Neural progenitor cell (in vitro differentiated cells): ENCODE data around the gene HINT3. TPM values are rescaled to one million over a fixed set of nuclear protein-coding genes. Genes with fewer than 3 reads are reported as not detected.

Experiments
- DNase-seq: peaks from one replicate; pipeline ENCODE4 v3.0.0-alpha.2; 2016; ENCODE audit warnings: low spot score
- H2AFZ ChIP-seq: fragments of 200-600 bp; sonication (generic); replicated peaks from 2 replicates; pipeline ENCODE4 v1.6.1; 2016; ENCODE audit warnings: antibody characterized with exemption
- H3F3A ChIP-seq: fragments of 200-600 bp; sonication (generic); 2 replicates; pipeline ENCODE4 v1.6.1; 2016; ENCODE audit warnings: antibody characterized with exemption, low read depth
- H3K27ac ChIP-seq: fragments of 200-600 bp; sonication (generic); 2 replicates; pipeline ENCODE4 v1.5.1; 2016; ENCODE audit warnings: mild to moderate bottlenecking
- H3K27me3 ChIP-seq: fragments of 200-600 bp; sonication (generic); 2 replicates; pipeline ENCODE4 v1.6.1; 2016; ENCODE audit warnings: mild to moderate bottlenecking, moderate library complexity
- H3K36me3 ChIP-seq: fragments of 200-600 bp; sonication (generic); 2 replicates; pipeline ENCODE4 v1.5.1; 2016
- H3K4me1 ChIP-seq: fragments of 200-600 bp; sonication (generic); 2 replicates; pipeline ENCODE4 v1.6.1; 2016; ENCODE audit warnings: mixed run types
- H3K4me2 ChIP-seq: fragments of 200-600 bp; sonication (generic); 2 replicates; pipeline ENCODE4 v1.6.1; 2016
- H3K4me3 ChIP-seq: fragments of 200-600 bp; sonication (generic); 2 replicates; pipeline ENCODE4 v1.5.1; 2016
- H3K79me2 ChIP-seq: fragments of 200-600 bp; sonication (generic); 2 replicates; pipeline ENCODE4 v1.6.1; 2016; ENCODE audit warnings: low read depth
- H3K9ac ChIP-seq: fragments of 200-600 bp; sonication (generic); 2 replicates; pipeline ENCODE4 v1.6.1; 2016
- H3K9me3 ChIP-seq: fragments of 200-600 bp; sonication (generic); 2 replicates; pipeline ENCODE4 v1.5.1; 2016; ENCODE audit warnings: low read depth
- H4K20me1 ChIP-seq: fragments of 200-600 bp; sonication (generic); 2 replicates; pipeline ENCODE4 v1.6.1; 2016; ENCODE audit warnings: low read depth
- H3K27ac Mint-ChIP-seq: 3 replicates; pipeline ENCODE4 v1.8.0; 2021; ENCODE audit warnings: mixed read lengths
- H3K27me3 Mint-ChIP-seq: 2 replicates; pipeline ENCODE4 v1.8.0; 2022; ENCODE audit warnings: low read depth, mild to moderate bottlenecking, inconsistent platforms, moderate library complexity, mixed read lengths; ENCODE audit not compliant: insufficient read depth
- H3K36me3 Mint-ChIP-seq: 3 replicates; pipeline ENCODE4 v1.8.0; 2021; ENCODE audit warnings: mixed read lengths
- H3K4me1 Mint-ChIP-seq: 3 replicates; pipeline ENCODE4 v1.8.0; 2021; ENCODE audit warnings: mixed read lengths
- H3K4me3 Mint-ChIP-seq: 3 replicates; pipeline ENCODE4 v1.8.0; 2021; ENCODE audit warnings: mild to moderate bottlenecking, moderate library complexity, mixed read lengths
- H3K9me3 Mint-ChIP-seq: 3 replicates; pipeline ENCODE4 v1.8.0; 2020; ENCODE audit warnings: mixed read lengths
- CTCF ChIP-seq: fragments of 200-600 bp; sonication (generic); IDR thresholded peaks from 2 replicates; pipeline ENCODE4 v1.5.1; 2017; ENCODE audit warnings: antibody characterized with exemption, mild to moderate bottlenecking
- EZH2 ChIP-seq: fragments of 200-600 bp; sonication (generic); IDR thresholded peaks from 2 replicates; pipeline ENCODE4 v1.6.1; 2017; ENCODE audit warnings: antibody characterized with exemption, mild to moderate bottlenecking, moderate library complexity
- EZH2phosphoT487 ChIP-seq: fragments of 200-600 bp; sonication (generic); IDR thresholded peaks from 2 replicates; pipeline ENCODE4 v1.6.1; 2017; ENCODE audit warnings: antibody characterized with exemption
- total RNA-seq: library from RNA; depleted of rRNA; stranded (reverse); fragments of >200 nt; gene quantifications from 2 replicates; pipeline ENCODE4 v1.2.3, GENCODE V29; 2015; ENCODE audit warnings: low replicate concordance

HINT3 gene
- total RNA-seq, 1 donor from 2014 or later: 29.6 TPM

DNA sequence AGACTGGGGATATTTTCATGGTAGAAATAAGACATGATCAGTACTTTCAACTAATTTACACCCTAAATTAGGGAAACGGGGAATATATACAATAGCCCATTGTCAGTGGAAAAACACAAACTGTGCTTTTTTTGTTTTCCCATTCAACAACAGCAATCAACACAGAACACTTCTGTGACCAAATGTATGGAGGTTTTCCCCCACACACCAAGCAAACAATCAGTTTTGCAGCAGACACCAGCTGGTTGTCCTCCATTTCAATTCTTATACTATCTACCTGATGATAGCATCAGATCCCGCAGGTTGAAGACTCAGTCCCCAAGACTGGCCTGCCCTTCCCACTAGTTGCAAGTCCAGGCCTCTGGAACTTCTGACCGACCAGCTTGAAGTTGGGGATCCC lies 4.5 kb downstream of the HINT3 start:
- Histone ChIP-seq H3K36me3 (no peaks in the 10 kb centered on the region), H3K27ac (no peak overlapping the region), H3K4me2 (no peak overlapping the region), H3F3A (peaks cover 14% of the 10 kb centered on the region), H3K27me3 (no peaks in the 10 kb centered on the region), H2AFZ (no peak overlapping the region), H3K9ac (no peak overlapping the region), H3K4me3 (no peak overlapping the region), H3K9me3 (no peaks in the 10 kb centered on the region), H4K20me1 (no peaks in the 10 kb centered on the region), H3K4me1 (peaks cover 15% of the 10 kb centered on the region), H3K79me2 (peaks cover 25% of the 10 kb centered on the region)
- DNase-seq: no peak
- Mint-ChIP-seq H3K27ac (no peak overlapping the region), H3K4me3 (no peak overlapping the region), H3K4me1 (peaks cover 1% of the 10 kb centered on the region), H3K36me3 (no peaks in the 10 kb centered on the region), H3K9me3 (no peaks in the 10 kb centered on the region), H3K27me3 (no peaks in the 10 kb centered on the region)
- TF ChIP-seq EZH2phosphoT487 (no peak), EZH2 (no peak), CTCF (no peak)

DNA sequence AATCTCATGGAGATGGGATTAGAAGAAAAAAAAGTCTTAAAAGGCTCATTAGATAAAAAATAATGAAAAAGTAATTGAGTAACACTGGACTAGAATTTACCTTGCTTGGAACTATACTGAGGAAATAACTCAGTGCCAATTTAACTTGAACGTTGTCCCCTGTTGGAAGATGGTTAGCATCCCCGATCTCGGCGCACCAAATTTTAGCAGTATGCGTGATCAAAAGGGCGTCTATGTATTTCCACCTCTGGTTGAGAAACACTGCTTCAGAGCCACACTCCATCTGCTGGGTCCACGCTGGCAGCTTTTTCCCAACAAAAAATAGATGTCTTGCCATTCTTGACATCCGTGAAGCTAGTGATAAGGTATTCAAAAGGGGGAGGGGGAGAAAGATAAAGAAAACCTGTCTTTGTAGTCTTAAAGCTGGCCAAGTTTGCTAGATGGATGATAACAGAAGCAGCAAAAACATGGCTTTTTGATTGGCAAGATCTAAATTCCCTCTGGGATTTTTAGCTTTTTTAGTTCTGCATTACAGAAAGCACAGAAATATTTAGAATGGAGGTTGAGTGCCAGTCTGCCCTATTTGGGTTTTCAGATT lies 6.4 kb downstream of the HINT3 start:
- Histone ChIP-seq H3K4me1 (peaks cover 7% of the 10 kb centered on the region), H3K27me3 (no peaks in the 10 kb centered on the region), H3F3A (peaks cover under 1% of the 10 kb centered on the region), H3K36me3 (peaks cover 6% of the 10 kb centered on the region), H2AFZ (no peak overlapping the region), H3K79me2 (peaks cover 18% of the 10 kb centered on the region), H3K4me3 (no peak overlapping the region), H3K9me3 (no peaks in the 10 kb centered on the region), H3K9ac (no peak overlapping the region), H4K20me1 (no peaks in the 10 kb centered on the region), H3K4me2 (no peak overlapping the region), H3K27ac (no peak overlapping the region)
- no peak overlapping the region for H3K4me3 Mint-ChIP-seq
- H3K4me1 Mint-ChIP-seq: no peaks in the 10 kb centered on the region
- H3K27ac Mint-ChIP-seq: no peak overlapping the region
- no peak for DNase-seq
- peaks cover 6% of the 10 kb centered on the region for H3K36me3 Mint-ChIP-seq
- H3K27me3 Mint-ChIP-seq: no peaks in the 10 kb centered on the region
- no peaks in the 10 kb centered on the region for H3K9me3 Mint-ChIP-seq
- no peak for TF ChIP-seq EZH2phosphoT487
- TF ChIP-seq CTCF: no peak
- TF ChIP-seq EZH2: no peak

DNA sequence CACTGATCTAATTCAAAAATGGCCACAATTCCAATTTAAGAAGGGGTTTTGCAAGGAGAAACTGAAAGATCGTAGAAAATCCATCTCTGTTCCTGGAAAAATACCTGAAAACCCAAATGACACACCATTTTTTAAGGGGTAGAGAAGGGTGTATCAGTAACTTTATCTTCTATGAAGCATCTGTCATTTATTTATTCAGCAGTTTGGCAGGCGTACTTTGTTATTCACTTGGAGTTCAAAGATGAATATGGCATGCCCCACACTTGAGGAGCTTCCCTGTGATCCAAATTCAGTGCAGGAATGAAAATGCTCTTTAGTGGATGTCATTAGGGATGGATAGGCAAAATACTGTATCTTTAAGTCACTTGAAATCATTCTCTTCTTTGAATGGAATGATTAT lies 7.2 kb downstream of the HINT3 start:
- H4K20me1 ChIP-seq: no peaks in the 10 kb centered on the region
- no peak overlapping the region for H3K4me3 ChIP-seq
- H3F3A ChIP-seq: no peaks in the 10 kb centered on the region
- no peaks in the 10 kb centered on the region for H3K9me3 ChIP-seq
- H3K27me3 ChIP-seq: no peaks in the 10 kb centered on the region
- Mint-ChIP-seq H3K36me3 (peaks cover 13% of the 10 kb centered on the region), H3K27ac (no peak overlapping the region), H3K27me3 (no peaks in the 10 kb centered on the region), H3K4me1 (no peaks in the 10 kb centered on the region), H3K4me3 (no peak overlapping the region), H3K9me3 (no peaks in the 10 kb centered on the region)
- peaks cover 7% of the 10 kb centered on the region for H3K36me3 ChIP-seq
- no peak overlapping the region for H3K27ac ChIP-seq
- H3K79me2 ChIP-seq: peaks cover 11% of the 10 kb centered on the region
- DNase-seq: no peak
- H3K4me1 ChIP-seq: peaks cover 7% of the 10 kb centered on the region
- no peak overlapping the region for H3K4me2 ChIP-seq
- no peak for TF ChIP-seq EZH2
- no peak for TF ChIP-seq CTCF
- no peak for TF ChIP-seq EZH2phosphoT487
- H3K9ac ChIP-seq: no peak overlapping the region
- no peak overlapping the region for H2AFZ ChIP-seq
